Right atrium auricular region (tissue), 2 donors: ENCODE results near the gene MDN1. TPM values are rescaled to one million over a fixed set of nuclear protein-coding genes. Genes with fewer than 3 reads are reported as not detected.
"Not testable (repeated sequence)": the region's sequence is repeated elsewhere in the genome, so short reads cannot be mapped to it uniquely, and the experiment has no call there.

Experiments
- DNase-seq: peaks from one replicate; pipeline ENCODE4 v3.0.0-alpha.2; 2019; ENCODE audit warnings: low spot score
- H3K27ac ChIP-seq, 2 donors: fragments of 200-600 bp; sonication (generic); 1 replicate in 1 of 2; 2 replicates in 1 of 2; pipeline ENCODE4 v1.5.1; 2016 to 2019
- H3K27me3 ChIP-seq, 2 donors: fragments of 200-600 bp; sonication (generic); one replicate each; pipeline versions ENCODE4 v1.5.1 to v1.6.0; 2017 to 2019
- H3K36me3 ChIP-seq: fragments of 200-600 bp; sonication (generic); one replicate; pipeline ENCODE4 v1.5.1; 2016
- H3K4me1 ChIP-seq, 2 donors: fragments of 200-600 bp; sonication (generic); one replicate each; pipeline versions ENCODE4 v1.5.1 to v1.6.0; 2017 to 2019
- H3K4me3 ChIP-seq, 2 donors: fragments of 200-600 bp; sonication (generic); 1 replicate in 1 of 2; 2 replicates in 1 of 2; pipeline ENCODE4 v1.5.1; 2017 to 2019; ENCODE audit warnings: mild to moderate bottlenecking in 1 of 2, moderate library complexity in 1 of 2
- H3K9me3 ChIP-seq, 2 donors: fragments of 200-600 bp; sonication (generic); one replicate each; pipeline ENCODE4 v1.5.1; 2019
- CTCF ChIP-seq, 2 donors: fragments of 200-600 bp; sonication (generic); IDR thresholded peaks; one replicate each; pipeline ENCODE4 v1.5.1; 2019; ENCODE audit warnings: antibody characterized with exemption in 2 of 2
- total RNA-seq, 2 donors: library from RNA; depleted of rRNA; stranded (reverse); fragments of >200 nt; gene quantifications; one replicate each; pipeline ENCODE4 v1.1.0, GENCODE V29; 2016

Gene MDN1
- total RNA-seq, 2 donors from 2014 or later = 15.2 to 17.4 TPM

- TF ChIP-seq CTCF (IDR thresholded peaks at IDR 0.05) = no peak
- Histone ChIP-seq H3K27ac (no peak overlapping the region), H3K4me1 (no peaks in the 10 kb centered on the region), H3K27me3 (no peaks in the 10 kb centered on the region), H3K4me3 (no peak overlapping the region), H3K36me3 (peaks cover 98% of the 10 kb centered on the region), H3K9me3 (no peaks in the 10 kb centered on the region)
- no peak for DNase-seq
Observed at GRCh38 chr6:89858041-89858440, 38.4 kb upstream of the MDN1 start.

- no peak for TF ChIP-seq CTCF (IDR thresholded peaks at IDR 0.05)
- Histone ChIP-seq H3K4me3 (no peak overlapping the region), H3K4me1 (no peaks in the 10 kb centered on the region), H3K27ac (no peak overlapping the region), H3K27me3 (no peaks in the 10 kb centered on the region), H3K9me3 (no peaks in the 10 kb centered on the region), H3K36me3 (peaks cover 51% of the 10 kb centered on the region)
- no peak for DNase-seq
Observed at GRCh38 chr6:89853068-89853467, 33.5 kb upstream of the MDN1 start.

- H3K4me3 ChIP-seq, H3K9me3 ChIP-seq, H3K36me3 ChIP-seq, H3K27me3 ChIP-seq, DNase-seq, H3K27ac ChIP-seq: not testable (repeated sequence)
- H3K4me1 ChIP-seq = peaks cover 0 to 18% of the 10 kb centered on the region in 2 donors
Observed at GRCh38 chr6:89847513-89847912, 27.9 kb upstream of the MDN1 start.

- Histone ChIP-seq H3K36me3 (peaks cover 9% of the 10 kb centered on the region), H3K9me3 (no peaks in the 10 kb centered on the region), H3K4me3 (no peak overlapping the region), H3K27ac (no peak overlapping the region), H3K4me1 (peaks cover 0 to 30% of the 10 kb centered on the region in 2 donors), H3K27me3 (no peaks in the 10 kb centered on the region)
- TF ChIP-seq CTCF (IDR thresholded peaks at IDR 0.05) = no peak
- no peak for DNase-seq
Observed at GRCh38 chr6:89843070-89843469, 23.5 kb upstream of the MDN1 start.

- Histone ChIP-seq H3K9me3 (no peaks in the 10 kb centered on the region), H3K4me1 (peaks cover 0 to 30% of the 10 kb centered on the region in 2 donors), H3K36me3 (peaks cover 1% of the 10 kb centered on the region), H3K4me3 (no peak overlapping the region), H3K27ac (no peak overlapping the region), H3K27me3 (no peaks in the 10 kb centered on the region)
- no peak for TF ChIP-seq CTCF (IDR thresholded peaks at IDR 0.05)
- no peak for DNase-seq
Observed at GRCh38 chr6:89842228-89842627, 22.6 kb upstream of the MDN1 start.

- H3K27me3 ChIP-seq = no peaks in the 10 kb centered on the region
- peaks cover 0 to 30% of the 10 kb centered on the region in 2 donors for H3K4me1 ChIP-seq
- no peak for DNase-seq
- no peaks in the 10 kb centered on the region for H3K9me3 ChIP-seq
- TF ChIP-seq CTCF (IDR thresholded peaks at IDR 0.05) = no peak
- H3K4me3 ChIP-seq = no peak overlapping the region
- no peaks in the 10 kb centered on the region for H3K36me3 ChIP-seq
- H3K27ac ChIP-seq = peak overlapping the region in 1 of 2 donors; percentile 8
Observed at GRCh38 chr6:89840538-89840937, 20.9 kb upstream of the MDN1 start.
